ENCODE results near the gene NSDHL. TPM values are rescaled to one million over a fixed set of nuclear protein-coding genes. Genes with fewer than 3 reads are reported as not detected.

NSDHL gene
- total and polyA plus RNA-seq, 5 donors from 2014 or later: 8.4 to 27.4 (median 16.6) TPM

GRCh38 chrX:152918707-152919106, 87.8 kb downstream of the NSDHL start:
- H3K9me3 ChIP-seq (ENCODE audit: control insufficient read depth in 2 of 2, low read length in 2 of 2): no peaks in the 10 kb centered on the region
- ATAC-seq (ENCODE audit: low read depth in 2 of 2) (no peak), DNase-seq (peak in 1 of 3 donors; percentile 27)
- no peak overlapping the region for H3K27ac ChIP-seq (ENCODE audit: insufficient read depth, low read length, poor library complexity, severe bottlenecking)
- H3K4me1 ChIP-seq (ENCODE audit: control insufficient read depth, insufficient read depth, low read length, poor library complexity, severe bottlenecking): no peaks in the 10 kb centered on the region
- H3K4me3 Mint-ChIP-seq: no peak overlapping the region
- no peak overlapping the region for H3K27ac Mint-ChIP-seq
- H3K27me3 Mint-ChIP-seq: peaks cover 4% of the 10 kb centered on the region
- no peaks in the 10 kb centered on the region for H3K36me3 ChIP-seq (ENCODE audit: control insufficient read depth, insufficient read depth, low read length)
- H3K4me3 ChIP-seq (ENCODE audit: low read depth, low read length): no peak overlapping the region
- H3K9me3 Mint-ChIP-seq: peaks cover 0 to 2% (median 0%) of the 10 kb centered on the region in 7 donors
- no peaks in the 10 kb centered on the region for H3K4me1 Mint-ChIP-seq
- no peaks in the 10 kb centered on the region for H3K27me3 ChIP-seq (ENCODE audit: control insufficient read depth, insufficient read depth, low read length)
- no peaks in the 10 kb centered on the region for H3K36me3 Mint-ChIP-seq

Other genes with a start within 250 kb of the NSDHL start
- not detected for gene GABRQ, start 193.2 kb upstream of the NSDHL start, total RNA-seq
- not detected for gene GABRQ, start 193.2 kb upstream of the NSDHL start, polyA plus RNA-seq
- not detected for gene MAGEA3, start 132.3 kb upstream of the NSDHL start, total RNA-seq
- not detected for gene MAGEA3, start 132.3 kb upstream of the NSDHL start, polyA plus RNA-seq
- not detected for gene CSAG2, start 121.8 kb upstream of the NSDHL start, total RNA-seq
- gene CSAG2, start 121.8 kb upstream of the NSDHL start, polyA plus RNA-seq: not detected
- not detected for gene MAGEA2B, start 116.4 kb upstream of the NSDHL start, total RNA-seq
- gene MAGEA2B, start 116.4 kb upstream of the NSDHL start, polyA plus RNA-seq: not detected
- gene CSAG1, start 97.3 kb upstream of the NSDHL start, total RNA-seq: not detected
- gene CSAG1, start 97.3 kb upstream of the NSDHL start, polyA plus RNA-seq: not detected
- not detected for gene MAGEA12, start 97.3 kb upstream of the NSDHL start, total RNA-seq
- not detected for gene MAGEA12, start 97.3 kb upstream of the NSDHL start, polyA plus RNA-seq
- not detected for gene MAGEA2, start 77.2 kb upstream of the NSDHL start, total RNA-seq
- gene MAGEA2, start 77.2 kb upstream of the NSDHL start, polyA plus RNA-seq: not detected
- not detected for gene CSAG3, start 71.8 kb upstream of the NSDHL start, total RNA-seq
- gene CSAG3, start 71.8 kb upstream of the NSDHL start, polyA plus RNA-seq: under 1 TPM in 1 of 4 donors, not detected in 3; 0.50 TPM
- not detected for gene MAGEA6, start 61.4 kb upstream of the NSDHL start, total RNA-seq
- not detected for gene MAGEA6, start 61.4 kb upstream of the NSDHL start, polyA plus RNA-seq
- 6.1 TPM for gene CETN2, start 306 bp upstream of the NSDHL start, total RNA-seq
- 10 to 100 TPM; 19.3 to 22.2 (median 20.7) TPM for gene CETN2, start 306 bp upstream of the NSDHL start, polyA plus RNA-seq
- gene ZNF185, start 67.0 kb downstream of the NSDHL start, total RNA-seq: 4.4 TPM
- gene ZNF185, start 67.0 kb downstream of the NSDHL start, polyA plus RNA-seq: 1 to 10 TPM; 1.1 to 3.0 (median 1.7) TPM
- 0.37 TPM for gene PNMA5, start 163.1 kb downstream of the NSDHL start, total RNA-seq
- gene PNMA5, start 163.1 kb downstream of the NSDHL start, polyA plus RNA-seq: under 1 TPM; 0.15 to 0.47 (median 0.26) TPM
- gene PNMA3, start 225.4 kb downstream of the NSDHL start, total RNA-seq: 9.9 TPM
- under 1 TPM in 3 of 4 donors, not detected in 1; 0.09 to 0.57 (median 0.32) TPM for gene PNMA3, start 225.4 kb downstream of the NSDHL start, polyA plus RNA-seq
- gene PNMA6A, start 241.4 kb downstream of the NSDHL start, total RNA-seq: not detected
- gene PNMA6A, start 241.4 kb downstream of the NSDHL start, polyA plus RNA-seq: under 1 TPM in 3 of 4 donors, not detected in 1; 0.11 to 0.14 (median 0.12) TPM